CD4-positive, alpha-beta T cell treated with Interleukin-1 beta for 1 hour (primary cell): ENCODE measurements around the gene WDPCP.
"Not testable (repeated sequence)": the region's sequence is repeated elsewhere in the genome, so short reads cannot be mapped to it uniquely, and the experiment has no call there.

ENCODE experiments used
- DNase-seq, 2 donors: peaks; one replicate each; pipeline ENCODE4 v3.0.0-alpha.2; 2020 to 2022

Gene WDPCP

DNA sequence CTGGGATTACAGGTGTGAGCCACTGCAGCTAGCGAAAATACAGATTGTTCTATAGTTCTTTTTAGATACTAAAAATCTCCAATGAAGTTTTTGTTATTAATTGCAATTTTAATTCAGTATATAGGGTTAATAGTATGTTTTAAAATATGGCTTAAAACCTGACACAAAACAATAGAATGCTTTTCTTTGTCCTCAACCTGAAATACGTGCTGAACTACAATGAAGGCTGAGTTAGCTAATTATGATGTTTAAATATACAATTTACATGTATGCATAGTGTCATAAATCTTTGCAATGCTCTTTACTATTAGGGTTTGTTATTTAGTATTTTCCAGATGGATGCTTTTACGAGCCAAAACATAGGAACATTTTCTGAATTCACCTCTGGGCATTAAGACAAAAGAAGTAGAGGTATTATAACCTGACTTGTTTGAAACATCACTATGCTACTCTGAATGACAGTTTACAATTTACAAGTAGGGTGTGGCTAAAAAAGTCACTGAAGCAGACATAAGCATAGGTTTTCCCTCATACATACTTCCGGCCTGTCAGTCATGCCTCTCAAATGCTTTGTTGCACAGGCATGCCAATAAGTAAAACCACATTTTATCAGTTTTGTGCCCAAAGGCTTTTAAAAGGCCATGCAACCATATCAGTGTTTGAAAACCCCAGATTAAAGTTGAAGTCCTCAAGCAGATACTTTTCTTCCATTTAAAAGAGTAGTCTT is 369.3 kb downstream of the WDPCP start:
- no peak for DNase-seq

DNA sequence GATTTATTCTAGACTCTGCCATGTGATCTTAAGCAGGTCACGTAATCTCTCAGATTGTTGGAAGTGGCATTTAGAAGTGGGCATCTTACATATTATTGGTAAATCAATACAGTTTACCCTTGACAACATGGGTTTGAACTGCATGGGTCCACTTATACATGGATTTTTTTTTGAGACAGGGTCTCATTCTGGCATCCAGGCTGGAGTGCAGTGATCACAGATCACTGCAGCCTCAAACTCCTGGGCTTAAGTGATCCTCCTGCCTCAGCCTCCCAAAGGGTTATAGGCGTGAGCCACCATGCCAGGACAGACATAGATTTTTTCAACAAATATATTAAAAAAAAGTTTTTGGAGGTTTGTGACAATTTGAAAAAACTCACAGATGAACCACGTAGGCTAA is 393.0 kb downstream of the WDPCP start:
- no peak for DNase-seq

DNA sequence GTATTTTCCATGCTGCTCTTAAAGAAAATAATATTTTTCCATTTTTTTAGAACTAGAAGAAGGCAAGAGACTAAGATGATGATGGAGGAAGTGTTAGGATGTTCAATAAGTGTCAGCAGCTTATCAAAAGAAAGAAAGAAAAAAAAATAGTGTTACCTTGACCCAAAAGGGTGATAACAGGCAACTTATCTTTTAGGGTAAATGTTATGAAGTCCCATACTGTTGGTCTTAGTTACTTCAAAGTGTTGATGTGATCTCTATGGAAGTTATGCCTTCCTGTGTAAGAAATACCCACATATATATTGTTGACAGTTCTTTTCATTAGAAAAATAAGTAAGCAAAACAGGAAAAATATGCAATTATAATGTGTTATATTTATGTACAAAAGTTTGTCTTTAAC is 394.1 kb downstream of the WDPCP start:
- DNase-seq = no peak

DNA sequence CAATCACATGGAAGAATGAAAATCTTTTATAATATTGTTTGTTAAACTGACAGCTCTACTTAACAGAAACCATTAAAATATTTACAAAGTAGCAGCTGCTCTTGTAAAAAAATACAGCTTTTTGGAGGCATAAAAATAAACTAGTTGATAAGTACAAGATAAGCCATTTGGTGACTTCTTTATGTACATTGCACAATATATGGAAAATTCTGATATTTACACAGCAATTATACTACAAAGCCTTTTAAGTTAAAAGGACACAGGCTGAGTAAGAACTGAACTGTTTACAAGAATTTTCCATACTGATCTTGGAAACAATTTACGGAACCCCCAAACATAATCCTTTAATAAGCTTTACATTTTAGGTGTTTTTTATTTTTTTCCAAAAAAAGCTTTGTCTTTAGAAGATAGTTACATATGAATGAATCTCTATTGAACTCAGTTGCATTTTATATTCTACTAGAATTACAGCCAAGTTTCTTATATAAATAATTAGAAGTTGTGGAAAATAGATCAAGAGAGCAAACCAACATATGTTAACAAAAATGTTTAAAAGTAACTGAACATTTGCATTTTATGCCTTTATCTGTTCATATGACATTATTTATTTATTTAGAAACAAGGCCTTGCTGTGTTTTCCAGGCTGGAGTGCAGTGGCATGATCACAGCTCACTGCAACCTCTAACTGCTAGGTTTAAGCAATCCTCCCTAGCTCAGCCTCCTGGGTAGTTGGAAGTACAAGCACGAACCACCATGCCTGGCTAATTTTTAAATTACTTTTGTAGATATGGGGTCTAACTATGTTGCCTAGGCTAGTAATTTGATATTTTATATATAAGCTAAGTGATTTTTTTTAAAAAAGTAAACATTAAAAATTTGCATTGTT is 395.1 kb downstream of the WDPCP start:
- no peak for DNase-seq

DNA sequence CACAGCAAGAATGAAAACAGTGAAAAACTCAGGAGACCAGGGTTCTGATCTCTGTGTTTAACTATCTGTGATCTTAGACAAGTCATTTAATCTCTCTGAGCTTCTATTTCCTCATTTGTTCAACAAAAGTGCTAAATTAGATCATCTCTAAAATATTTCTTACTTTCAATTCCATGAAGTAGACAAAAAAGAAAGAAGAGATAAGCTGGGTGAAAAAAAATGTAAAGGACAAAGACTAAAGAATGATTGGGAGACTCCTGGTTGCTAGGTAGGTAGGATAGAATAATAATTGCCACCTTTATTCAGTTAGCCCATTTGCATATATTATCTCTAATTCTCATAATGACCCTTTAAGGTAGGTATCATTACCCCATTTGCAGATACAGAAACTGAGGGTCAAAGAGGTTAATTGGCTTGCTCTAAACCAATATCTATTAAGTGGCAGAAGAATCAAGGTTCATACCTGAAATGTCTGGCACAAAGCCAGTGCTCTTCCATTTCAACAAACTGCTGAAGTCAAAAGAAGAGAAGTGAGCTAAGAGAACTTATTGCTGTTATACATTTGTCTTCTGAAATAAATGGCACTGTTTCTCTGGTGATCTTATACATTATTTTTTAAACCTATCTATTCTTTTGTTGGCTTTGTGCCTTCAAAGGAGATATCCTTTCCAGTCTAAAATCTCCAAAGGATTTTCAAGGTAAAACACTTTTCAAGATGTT is 395.9 kb downstream of the WDPCP start:
- DNase-seq = no peak

DNA sequence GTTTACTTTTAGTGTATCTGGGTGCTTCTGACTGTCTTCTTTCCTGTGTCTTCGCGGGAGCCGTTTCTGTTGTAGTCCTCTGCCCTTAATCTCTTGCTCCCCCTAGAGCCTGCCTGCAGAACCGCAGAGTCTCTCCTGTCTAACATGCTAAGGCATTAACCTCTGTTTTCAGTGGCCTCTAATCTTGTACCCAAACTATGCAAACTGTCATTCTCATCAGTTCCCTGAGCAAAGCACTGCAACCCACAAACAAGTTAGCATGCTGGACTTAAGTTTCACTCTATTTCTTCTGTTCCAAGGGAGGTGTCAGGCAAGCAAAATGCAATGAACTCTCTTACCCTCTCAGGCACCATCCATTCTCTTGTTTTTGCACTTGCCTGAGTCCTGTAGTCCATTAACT is 399.3 kb downstream of the WDPCP start:
- DNase-seq = no peak

DNA sequence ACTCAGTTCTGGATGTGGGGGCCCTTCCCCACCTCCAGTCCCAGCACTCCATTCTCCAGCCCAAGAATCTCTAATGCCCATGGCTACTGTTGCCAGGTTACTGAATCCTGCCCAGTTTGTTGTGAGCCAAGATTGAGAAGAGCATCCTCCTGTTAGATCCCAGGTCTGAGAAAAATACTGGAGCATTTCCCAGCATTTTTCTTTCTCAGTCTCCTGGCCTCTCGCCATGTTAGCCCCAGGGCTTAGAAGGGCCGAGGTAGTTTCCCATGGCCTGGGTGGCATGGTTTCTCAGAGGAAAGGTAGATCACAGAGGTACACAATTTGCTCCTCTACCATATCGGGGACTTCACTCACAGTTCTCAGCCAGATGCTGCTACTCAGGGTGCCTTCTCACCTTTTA is 401.9 kb downstream of the WDPCP start:
- DNase-seq = no peak

DNA sequence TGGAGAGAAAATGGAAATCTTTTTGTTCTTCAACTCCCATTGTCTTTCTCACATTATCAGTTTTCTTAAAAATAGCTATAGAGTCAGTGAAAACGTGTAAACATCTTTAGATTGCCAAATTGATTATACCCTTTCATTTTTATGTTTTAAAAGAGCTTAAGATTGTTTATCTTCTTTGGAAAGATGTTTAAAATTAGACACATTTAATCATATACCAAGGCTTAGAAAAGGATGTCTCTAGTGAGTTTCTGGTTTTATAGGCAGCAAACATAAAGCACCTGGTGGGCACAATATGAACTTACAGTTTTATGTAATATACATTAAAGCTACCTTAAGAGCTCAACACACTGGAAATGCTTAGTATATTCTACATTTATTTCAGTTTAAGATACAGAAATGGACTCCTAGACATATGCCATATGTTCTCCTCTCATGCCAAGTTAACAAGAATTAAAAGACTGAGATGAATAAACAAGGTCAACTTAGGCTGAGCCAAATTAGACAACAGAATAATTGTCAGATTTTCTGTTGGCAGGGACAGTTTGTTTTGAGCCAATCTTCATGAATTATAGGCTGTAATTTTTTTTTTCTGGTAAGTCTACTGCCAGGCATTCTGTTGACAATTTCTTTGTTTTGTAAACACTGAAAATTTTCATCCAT is 425.0 kb downstream of the WDPCP start:
- no peak for DNase-seq

DNA sequence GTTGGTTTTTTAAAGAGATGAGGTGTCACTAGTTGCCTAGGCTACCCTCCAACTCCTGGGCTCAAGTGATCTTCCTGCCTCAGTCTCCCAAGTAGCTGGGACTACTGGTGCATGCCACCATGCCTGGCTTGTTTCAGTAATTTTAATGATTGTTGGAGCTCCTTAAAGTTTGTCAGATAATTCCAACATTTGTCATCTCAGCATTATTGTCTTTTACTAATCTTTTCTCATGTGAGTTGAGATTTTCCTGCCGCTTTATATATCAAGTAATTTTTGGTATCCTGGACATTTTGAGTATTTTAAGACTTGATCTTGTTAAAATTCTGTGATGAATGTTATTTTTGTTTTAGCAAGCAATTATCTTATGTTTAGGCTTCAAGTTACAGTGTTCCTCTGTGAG is 429.0 kb downstream of the WDPCP start:
- no peak for DNase-seq

DNA sequence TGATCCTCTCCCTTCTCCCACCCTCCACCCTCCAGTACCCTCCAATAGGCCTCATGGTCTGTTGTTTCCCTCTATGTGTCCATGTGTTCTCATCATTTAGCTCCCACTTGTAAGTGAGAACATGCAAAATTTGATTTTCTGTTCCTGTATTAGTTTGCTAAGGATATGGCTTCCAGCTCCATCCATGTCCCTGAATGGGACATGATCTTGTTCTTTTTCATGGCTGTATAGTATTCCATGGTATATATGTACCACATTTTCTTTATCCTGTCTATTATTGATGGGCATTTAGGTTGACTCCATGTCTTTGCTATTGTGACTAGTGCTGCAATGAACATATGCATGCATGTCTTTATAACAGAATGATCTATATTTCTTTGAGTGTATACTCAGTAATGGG is 451.6 kb downstream of the WDPCP start:
- not testable (repeated sequence) for DNase-seq

DNA sequence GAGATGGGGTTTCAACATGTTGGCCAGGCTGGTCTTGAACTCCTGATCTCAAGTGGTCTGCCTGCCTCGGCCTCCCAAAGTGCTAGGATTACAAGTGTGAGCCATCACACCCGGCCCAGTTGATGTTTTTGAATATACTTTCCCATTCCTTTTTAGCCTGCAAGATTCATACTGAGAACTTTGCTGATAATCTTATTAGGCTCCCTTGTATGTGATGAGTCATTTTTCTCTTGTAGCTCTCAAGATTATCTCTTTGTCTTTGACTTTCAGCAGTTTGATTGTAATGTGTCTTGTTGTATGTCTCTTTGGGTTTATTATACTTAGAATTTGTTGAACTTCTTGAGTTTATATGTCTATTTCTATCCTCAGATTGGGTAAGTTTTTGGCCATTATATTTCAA is 456.3 kb downstream of the WDPCP start:
- DNase-seq = no peak

DNA sequence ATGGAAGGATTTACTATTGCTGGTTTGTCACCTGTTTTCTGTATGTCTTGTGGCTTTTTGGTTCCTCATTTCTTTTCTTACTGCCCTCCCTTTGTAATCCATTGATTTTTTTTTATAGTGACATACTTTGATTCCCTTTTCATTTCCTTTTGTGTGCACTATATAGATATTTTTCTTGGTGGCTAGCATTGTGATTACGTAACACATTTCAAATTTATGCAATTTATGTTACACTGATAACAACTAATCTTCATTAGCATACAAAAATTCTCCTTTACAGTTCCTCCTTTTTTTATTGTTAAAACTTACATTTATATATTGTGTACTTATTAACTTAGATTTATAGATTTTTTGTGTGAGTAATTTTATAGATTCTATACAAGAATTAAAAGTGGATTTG is 457.1 kb downstream of the WDPCP start:
- DNase-seq = no peak

DNA sequence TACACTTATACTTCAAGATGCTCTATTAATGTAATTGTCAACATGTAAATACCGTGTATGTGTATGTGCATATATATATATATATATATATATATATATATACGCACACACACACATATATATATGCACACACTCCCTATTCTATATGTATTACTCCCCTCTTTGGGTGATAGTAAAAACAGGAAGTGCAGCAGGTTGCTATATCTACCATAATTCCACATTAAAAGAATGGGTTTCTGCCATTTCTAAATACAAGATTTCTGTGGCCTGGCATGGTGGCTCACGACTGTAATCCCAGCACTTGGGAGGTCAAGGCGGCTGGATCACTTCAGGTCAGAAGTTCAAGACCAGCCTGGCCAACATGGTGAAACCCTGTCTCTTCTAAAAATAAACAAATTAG is 460.7 kb downstream of the WDPCP start:
- no peak for DNase-seq

DNA sequence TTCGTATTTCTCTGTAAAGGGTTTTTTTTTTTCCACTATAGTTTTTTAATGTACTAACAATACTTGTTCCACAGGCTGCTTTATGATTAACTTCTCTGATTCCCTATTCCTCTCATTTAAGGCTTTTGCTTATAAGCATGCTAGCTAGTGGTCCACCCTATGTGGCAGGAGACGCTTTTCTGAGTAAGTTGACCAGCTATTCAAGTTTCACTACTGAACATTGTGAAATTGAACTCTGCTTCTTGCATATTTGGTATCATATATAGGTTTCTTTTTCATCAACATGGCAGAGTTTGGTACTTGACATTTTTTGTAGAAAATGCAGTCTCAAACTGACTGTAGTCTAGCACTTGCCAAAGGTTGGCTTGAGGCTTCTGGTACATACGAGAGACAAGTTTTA is 463.4 kb downstream of the WDPCP start:
- DNase-seq = no peak

DNA sequence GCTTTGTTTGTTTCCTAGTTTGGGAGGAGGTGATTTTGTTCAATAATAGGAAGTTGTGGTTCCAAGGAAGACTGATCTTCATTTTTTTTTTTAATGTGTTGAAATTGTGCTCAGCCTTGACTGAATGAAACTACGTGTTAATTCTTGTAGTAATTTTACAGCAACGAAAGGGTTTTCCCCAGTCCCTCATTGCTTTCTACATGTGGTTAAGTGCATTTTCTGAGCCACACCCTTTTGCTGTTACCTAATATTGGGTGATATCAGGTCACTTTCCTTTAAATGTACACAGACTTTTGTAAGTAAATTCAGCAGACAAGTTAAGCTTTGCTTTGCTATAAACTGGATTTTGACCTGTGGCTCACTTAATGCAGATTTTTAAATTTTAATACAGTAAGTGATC is 464.1 kb downstream of the WDPCP start:
- no peak for DNase-seq

DNA sequence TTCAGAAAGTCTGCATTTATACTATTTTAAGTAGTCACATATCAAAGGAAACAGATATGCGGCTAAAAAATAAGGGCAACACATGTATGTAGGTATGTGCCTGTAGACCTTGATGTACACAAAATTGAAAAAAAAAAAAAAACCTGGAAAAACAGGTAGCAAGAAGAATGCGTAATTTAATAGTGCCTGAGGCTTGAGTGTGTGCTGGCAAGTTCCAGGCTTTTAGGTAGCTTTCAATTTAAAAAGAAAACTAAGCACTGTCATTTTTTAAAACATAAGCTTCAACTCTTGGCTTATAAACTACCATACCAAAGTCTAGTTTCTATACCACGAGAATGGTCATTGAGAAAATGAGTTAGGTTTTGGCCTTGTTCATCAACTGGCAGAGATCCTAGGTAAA is 465.4 kb downstream of the WDPCP start:
- DNase-seq = no peak

DNA sequence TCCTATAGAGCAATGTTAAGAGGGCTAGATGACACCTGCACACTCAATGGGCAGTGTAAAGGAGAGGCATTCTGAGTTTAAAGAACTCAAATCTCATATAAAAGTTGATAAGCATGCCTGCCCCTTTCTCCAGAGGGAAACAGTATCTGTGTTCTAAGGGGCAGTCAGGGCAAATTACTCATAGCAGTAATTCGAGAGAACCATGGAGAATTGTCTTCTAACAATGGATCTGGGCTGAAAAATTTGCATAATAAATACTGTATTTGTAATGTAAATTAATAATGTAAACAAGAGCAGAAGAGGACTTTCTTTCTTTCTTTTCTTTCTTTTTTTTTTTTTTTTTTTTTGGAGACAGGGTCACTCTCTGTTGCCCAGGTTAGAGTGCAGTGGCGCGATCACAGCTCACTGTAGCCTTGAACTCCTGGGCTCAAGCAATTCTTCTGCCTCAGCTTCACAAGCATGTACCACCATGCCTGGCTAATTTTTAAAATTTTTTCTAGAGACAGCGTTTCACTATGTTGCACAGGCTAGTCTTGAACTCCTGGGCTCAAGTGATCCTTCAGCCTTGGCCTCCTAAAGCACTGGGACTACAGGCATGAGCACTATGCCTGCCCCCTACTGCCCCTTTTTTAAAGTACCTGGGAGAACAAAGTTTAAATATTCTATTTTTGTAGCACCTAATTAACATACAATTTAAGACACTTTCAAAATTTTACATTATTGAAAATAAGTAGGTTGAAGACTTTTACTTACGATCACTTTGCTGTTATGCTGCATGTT is 467.0 kb downstream of the WDPCP start:
- no peak for DNase-seq

DNA sequence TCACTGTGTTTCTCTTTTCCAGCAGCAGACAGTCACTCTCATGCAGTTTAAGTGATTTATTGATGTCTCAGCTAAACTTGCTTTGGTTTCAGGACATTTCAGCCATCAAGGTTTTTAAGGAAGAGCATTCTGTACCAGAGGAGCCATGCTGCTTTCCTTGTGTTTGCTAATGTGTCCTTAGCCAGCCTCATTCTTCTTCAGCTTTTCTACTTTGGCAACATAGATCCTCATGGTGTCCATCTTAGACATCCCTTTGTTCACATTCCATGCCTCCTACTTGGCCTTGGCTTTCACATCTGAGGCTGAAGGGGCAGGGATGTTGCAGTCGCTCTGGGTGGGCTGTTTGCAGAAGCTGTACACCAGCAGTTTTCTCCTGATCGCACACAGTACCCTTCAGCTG is 469.5 kb downstream of the WDPCP start:
- no peak for DNase-seq

DNA sequence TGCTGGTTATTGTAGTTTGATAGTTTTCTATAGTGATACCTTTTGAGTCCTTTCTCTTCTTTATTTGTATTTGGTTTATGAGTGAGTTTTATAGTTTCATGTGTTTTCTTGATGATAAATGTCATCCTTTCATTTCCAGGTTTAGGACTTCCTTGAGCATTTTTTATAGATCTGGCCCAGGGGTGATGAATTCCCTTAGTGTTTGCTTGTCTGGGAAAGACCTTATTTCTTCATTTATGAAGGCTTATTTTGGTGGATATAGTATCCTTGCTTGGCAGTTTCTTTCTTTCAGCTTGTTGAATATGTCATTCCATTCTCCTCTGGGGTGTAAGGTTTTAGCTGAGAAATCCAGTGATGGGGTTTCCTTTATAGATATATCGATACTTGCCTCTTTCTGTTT is 483.8 kb downstream of the WDPCP start:
- no peak for DNase-seq

DNA sequence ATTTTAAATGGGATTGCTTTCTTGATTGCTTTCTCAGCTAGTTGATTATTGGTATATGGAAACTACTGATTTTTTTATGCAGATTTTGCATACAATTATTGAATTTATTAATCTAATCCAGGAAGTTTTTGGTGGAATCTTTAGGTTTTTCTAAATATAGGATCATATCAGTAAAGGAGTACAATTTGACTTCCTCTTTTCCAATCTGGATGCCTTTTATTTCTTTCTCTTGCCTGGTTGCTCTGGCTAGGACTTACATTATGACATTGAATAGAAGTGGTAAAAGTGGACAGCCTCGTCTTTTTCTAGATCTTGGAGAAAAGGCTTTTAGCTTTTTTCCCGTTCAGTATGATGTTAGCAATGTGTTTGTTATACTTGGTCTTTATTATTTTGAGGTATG is 486.3 kb downstream of the WDPCP start:
- no peak for DNase-seq

DNA sequence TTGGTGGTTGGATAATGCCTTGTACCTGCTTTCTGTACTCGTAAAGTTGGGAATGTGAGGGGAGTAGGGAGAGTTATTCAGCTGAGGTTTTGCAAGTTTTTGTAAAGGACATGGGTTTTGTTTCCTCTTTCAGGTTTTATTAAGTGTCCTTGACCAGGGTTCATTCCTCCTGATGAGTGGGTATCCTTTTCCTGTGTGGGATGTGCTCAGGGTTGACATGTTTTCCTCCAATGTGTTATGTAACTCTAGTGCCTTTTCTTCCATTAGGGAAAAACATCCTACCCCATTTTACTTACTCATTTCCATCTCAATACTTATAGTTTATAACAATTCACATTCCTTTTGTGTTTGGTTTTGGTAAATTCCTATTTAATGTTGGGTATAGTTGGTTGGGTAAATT is 489.2 kb downstream of the WDPCP start:
- no peak for DNase-seq

DNA sequence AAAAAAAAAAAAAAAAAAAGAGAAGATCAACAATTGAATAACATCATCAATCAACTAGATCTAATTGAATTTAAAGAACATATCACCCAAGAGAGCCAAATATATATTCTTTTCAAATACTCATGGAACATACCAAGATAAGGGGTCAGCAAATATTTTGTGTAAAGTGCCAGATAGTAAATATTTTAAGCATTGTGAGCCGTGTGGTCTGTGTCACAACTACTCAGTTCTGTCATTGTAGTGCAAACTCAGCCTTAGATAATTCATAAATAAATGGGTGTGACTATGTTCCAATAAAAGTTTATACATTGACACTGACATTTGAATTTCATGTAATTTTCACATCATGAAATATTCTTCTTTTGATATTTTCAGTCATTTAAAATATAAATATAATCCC is 491.8 kb downstream of the WDPCP start:
- DNase-seq = no peak

DNA sequence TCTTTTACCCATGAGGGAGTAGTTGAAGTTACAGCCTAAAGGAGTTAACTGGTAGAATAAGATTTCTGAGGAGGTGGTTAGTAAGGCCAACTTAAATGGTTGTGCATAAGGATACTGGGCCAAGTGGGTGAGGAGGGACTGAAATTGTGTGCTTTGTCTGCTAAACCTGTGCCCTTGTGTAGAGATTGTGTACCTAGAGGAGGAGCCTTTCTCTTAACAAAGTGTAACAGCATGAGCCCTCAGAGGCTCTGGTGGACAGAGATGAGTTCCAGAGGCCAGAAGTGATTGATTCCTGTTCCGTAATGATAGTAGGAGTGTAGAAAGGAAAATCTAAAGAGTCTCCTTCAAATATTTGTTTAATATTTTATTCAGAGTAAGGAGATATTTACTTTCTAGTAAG is 494.8 kb downstream of the WDPCP start:
- DNase-seq = no peak
